ENCODE results near the gene SPON2.

SPON2 gene

DNA sequence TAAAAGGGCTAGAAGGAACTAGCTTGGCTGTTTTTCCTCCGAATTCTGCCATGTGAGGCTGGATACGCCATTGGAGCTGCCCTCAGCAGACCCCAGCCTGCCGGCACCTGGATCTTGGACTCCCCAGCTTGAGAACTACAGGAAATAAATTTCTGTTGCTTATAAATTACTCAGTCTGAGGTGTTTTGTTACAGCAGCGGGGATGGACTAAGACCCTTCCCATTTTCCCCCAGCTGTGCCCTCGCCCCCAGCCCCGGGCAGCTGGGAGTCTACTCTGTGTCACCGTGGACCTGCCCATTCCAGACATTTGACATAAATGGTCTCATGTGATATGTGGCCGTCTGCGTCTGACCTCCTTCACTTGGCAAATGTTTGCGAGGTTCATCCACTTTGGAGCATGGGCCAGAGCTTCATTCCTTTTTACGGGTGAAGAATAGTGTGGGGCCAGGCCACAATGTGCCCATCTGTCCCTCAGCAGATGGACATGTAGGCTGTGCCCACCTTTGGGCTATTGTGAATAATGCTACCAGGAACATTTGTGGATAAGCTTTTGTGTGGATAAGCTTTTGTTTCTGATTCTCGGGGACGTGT lies 30.7 kb upstream of the SPON2 start:
- TF ChIP-seq TAF1 (IDR thresholded peaks at IDR 0.05; ENCODE audit: borderline replicate concordance, insufficient read depth, low read length) (no peak), FOXP2 (optimal IDR thresholded peaks at IDR 0.05; ENCODE audit: borderline replicate concordance, extremely low read depth, extremely low read length, insufficient read depth) (no peak), SIN3A (IDR thresholded peaks at IDR 0.05; ENCODE audit: borderline replicate concordance, insufficient read depth, low read length) (no peak), POLR2AphosphoS5 (IDR thresholded peaks at IDR 0.05; ENCODE audit: low read depth, low read length) (no peak)
- TF ChIP-seq, protein P1, sequence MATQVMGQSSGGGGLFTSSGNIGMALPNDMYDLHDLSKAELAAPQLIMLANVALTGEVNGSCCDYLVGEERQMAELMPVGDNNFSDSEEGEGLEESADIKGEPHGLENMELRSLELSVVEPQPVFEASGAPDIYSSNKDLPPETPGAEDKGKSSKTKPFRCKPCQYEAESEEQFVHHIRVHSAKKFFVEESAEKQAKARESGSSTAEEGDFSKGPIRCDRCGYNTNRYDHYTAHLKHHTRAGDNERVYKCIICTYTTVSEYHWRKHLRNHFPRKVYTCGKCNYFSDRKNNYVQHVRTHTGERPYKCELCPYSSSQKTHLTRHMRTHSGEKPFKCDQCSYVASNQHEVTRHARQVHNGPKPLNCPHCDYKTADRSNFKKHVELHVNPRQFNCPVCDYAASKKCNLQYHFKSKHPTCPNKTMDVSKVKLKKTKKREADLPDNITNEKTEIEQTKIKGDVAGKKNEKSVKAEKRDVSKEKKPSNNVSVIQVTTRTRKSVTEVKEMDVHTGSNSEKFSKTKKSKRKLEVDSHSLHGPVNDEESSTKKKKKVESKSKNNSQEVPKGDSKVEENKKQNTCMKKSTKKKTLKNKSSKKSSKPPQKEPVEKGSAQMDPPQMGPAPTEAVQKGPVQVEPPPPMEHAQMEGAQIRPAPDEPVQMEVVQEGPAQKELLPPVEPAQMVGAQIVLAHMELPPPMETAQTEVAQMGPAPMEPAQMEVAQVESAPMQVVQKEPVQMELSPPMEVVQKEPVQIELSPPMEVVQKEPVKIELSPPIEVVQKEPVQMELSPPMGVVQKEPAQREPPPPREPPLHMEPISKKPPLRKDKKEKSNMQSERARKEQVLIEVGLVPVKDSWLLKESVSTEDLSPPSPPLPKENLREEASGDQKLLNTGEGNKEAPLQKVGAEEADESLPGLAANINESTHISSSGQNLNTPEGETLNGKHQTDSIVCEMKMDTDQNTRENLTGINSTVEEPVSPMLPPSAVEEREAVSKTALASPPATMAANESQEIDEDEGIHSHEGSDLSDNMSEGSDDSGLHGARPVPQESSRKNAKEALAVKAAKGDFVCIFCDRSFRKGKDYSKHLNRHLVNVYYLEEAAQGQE (IDR thresholded peaks at IDR 0.05; ENCODE audit: insufficient read depth in 1 of 2, low read depth in 2 of 2, low read length in 2 of 2), result no peak

DNA sequence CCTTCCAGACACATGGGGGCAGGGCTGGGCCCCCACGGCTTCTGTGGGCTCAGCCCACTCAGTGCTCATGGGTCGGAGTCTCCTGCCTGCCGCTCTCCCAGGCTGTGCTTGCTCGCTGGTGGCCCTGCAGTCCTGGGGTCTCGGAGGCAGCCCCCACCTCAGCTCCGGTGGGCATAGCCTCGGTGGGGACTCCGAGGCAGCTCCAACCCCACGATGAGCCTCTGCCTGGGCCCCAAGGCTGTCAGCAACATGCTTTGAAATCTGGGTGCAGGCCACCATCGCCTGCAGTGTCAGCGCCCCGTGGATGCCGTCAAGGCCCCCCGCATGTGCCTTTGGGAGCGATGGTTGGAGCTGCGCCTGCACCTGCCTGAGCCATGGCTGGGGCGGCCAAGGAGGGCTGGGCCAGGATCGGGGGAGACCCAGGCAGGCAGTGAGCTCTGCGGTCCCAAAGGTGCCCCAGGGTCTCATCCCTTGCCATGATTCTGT lies 30.2 kb upstream of the SPON2 start:
- TF ChIP-seq SIN3A (IDR thresholded peaks at IDR 0.05; ENCODE audit: borderline replicate concordance, insufficient read depth, low read length) (no peak), TAF1 (IDR thresholded peaks at IDR 0.05; ENCODE audit: borderline replicate concordance, insufficient read depth, low read length) (no peak), FOXP2 (optimal IDR thresholded peaks at IDR 0.05; ENCODE audit: borderline replicate concordance, extremely low read depth, extremely low read length, insufficient read depth) (no peak), POLR2AphosphoS5 (IDR thresholded peaks at IDR 0.05; ENCODE audit: low read depth, low read length) (no peak)
- TF ChIP-seq, protein P1 (IDR thresholded peaks at IDR 0.05; ENCODE audit: insufficient read depth in 1 of 2, low read depth in 2 of 2, low read length in 2 of 2), result no peak

DNA sequence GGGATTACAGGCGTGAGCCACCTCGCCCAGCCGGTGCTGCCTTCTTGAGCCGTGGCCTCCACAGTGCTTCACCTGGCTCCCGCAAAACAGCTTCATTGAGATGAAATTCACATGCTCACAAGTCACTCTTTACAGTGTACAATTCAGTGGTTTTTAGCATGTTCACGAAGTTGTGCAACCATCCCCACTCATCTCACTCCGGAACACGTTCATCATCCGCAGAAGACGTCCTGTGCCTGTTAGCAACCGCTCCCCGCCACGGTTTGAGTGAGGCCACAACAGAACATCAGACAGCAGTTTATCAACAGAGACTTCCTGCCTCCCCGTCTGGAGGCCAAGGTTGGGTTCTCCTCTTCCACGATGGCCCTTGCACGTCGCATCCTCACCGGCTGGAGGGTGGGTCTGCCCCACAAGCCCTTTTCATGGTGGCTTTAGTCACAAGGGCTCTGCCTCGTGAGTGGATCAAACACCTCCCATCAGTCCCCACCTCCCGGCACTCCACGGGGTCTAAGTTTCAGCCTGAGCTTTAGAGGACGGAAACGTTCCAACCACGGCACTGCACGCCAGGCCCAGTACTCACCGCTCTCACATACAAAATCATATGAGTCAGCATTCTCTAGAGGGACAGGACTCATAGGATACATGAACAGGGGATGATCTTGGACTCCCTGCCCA lies 29.6 kb upstream of the SPON2 start:
- TF ChIP-seq SIN3A (IDR thresholded peaks at IDR 0.05; ENCODE audit: borderline replicate concordance, insufficient read depth, low read length) (no peak), TAF1 (IDR thresholded peaks at IDR 0.05; ENCODE audit: borderline replicate concordance, insufficient read depth, low read length) (no peak), FOXP2 (optimal IDR thresholded peaks at IDR 0.05; ENCODE audit: borderline replicate concordance, extremely low read depth, extremely low read length, insufficient read depth) (no peak), POLR2AphosphoS5 (IDR thresholded peaks at IDR 0.05; ENCODE audit: low read depth, low read length) (no peak)
- TF ChIP-seq, protein P1 (IDR thresholded peaks at IDR 0.05; ENCODE audit: insufficient read depth in 1 of 2, low read depth in 2 of 2, low read length in 2 of 2), result no peak

DNA sequence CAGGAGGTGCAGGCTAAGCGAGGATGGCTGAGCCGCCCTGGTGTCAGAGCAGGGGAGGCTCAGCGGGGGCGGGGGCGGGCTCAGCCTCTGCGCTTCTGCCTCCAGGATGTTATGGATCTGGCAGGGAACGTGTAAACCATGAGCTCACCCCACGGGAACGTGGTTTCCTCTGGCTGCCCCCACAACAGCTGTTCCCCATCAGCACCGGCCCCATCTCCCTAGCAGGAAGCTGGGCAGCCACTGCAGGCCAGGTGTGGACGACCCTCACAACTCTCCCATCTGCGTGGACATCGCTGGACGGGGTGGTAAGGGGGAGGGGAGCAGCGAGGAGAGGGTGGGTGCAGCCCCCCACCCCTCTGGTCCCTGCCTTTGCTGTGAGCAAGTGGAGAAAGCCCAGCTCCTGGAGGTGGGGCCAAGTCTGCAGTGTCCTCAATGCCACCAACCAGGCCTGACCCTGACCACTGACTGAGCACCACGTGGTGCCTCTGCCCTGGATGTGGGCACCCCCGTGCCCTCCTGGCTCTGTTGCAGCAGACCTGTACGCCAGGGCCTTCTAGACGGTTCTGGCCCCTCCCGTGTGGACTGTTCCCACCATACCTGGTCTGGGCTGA lies 28.1 kb upstream of the SPON2 start:
- TF ChIP-seq, protein P1 (IDR thresholded peaks at IDR 0.05; ENCODE audit: insufficient read depth in 1 of 2, low read depth in 2 of 2, low read length in 2 of 2), result 0 out of 4 replicates have a peak, but pooled peaks have one; percentile 5 to 25
- TF ChIP-seq FOXP2 (optimal IDR thresholded peaks at IDR 0.05; ENCODE audit: borderline replicate concordance, extremely low read depth, extremely low read length, insufficient read depth) (no peak), SIN3A (IDR thresholded peaks at IDR 0.05; ENCODE audit: borderline replicate concordance, insufficient read depth, low read length) (peak; percentile 73; the same call in 1 of the 2 replicates), POLR2AphosphoS5 (IDR thresholded peaks at IDR 0.05; ENCODE audit: low read depth, low read length) (no peak)
